HL-60 (cell line): ENCODE results near the gene RAI14.

Experiments used
- DNase-seq, 2 experiments: peaks; one replicate each; pipeline ENCODE4 v3.0.0-alpha.2; 2010 to 2020; ENCODE audit warnings: low read depth in 1 of 2, low spot score in 1 of 2
- H3K27ac ChIP-seq: fragments of 250-450 bp; sonication (Bioruptor Pico); replicated peaks from 2 replicates; pipeline ENCODE4 v1.5.1; 2020; ENCODE audit warnings: mild to moderate bottlenecking, moderate library complexity
- H3K27me3 ChIP-seq: fragments of 250-450 bp; sonication (Bioruptor Pico); 2 replicates; pipeline ENCODE4 v1.5.1; 2021; ENCODE audit warnings: mild to moderate bottlenecking, moderate library complexity; ENCODE audit not compliant: insufficient read depth, poor library complexity, severe bottlenecking
- H3K4me3 ChIP-seq: replicated peaks from 2 replicates; pipeline ENCODE4 v1.5.1; 2011; ENCODE audit warnings: mild to moderate bottlenecking, control low read depth, low read length; ENCODE audit not compliant: insufficient read depth
- CTCF ChIP-seq: IDR thresholded peaks from one replicate; pipeline ENCODE4 v1.5.1; 2011; ENCODE audit warnings: low read length, control low read depth, inconsistent platforms; ENCODE audit not compliant: insufficient read depth
- GABPA ChIP-seq: IDR thresholded peaks from 2 replicates; pipeline ENCODE4 v1.6.1; 2012; ENCODE audit warnings: low read depth
- POLR2AphosphoS5 ChIP-seq: IDR thresholded peaks from 2 replicates; pipeline ENCODE4 v1.6.1; 2012; ENCODE audit warnings: low read depth
- REST ChIP-seq: IDR thresholded peaks from 2 replicates; pipeline ENCODE4 v1.6.1; 2012; ENCODE audit warnings: low read depth; ENCODE audit not compliant: insufficient replicate concordance
- SPI1 ChIP-seq: IDR thresholded peaks from 2 replicates; pipeline ENCODE4 v1.6.1; 2012; ENCODE audit warnings: low read depth, mild to moderate bottlenecking, borderline replicate concordance

The RAI14 gene

GRCh38 chr5:34847552-34847951 lies 191.4 kb downstream of the RAI14 start:
- no peak overlapping the region for H3K4me3 ChIP-seq
- no peak overlapping the region for H3K27ac ChIP-seq
- TF ChIP-seq REST (no peak), POLR2AphosphoS5 (no peak), CTCF (no peak), SPI1 (no peak), GABPA (no peak)
- no peaks in the 10 kb centered on the region for H3K27me3 ChIP-seq
- DNase-seq = no peak

- Histone ChIP-seq H3K27me3 (no peaks in the 10 kb centered on the region), H3K27ac (no peak overlapping the region), H3K4me3 (no peak overlapping the region)
- no peak for DNase-seq
- TF ChIP-seq GABPA = no peak
- TF ChIP-seq REST = no peak
- TF ChIP-seq CTCF = no peak
- TF ChIP-seq SPI1 = no peak
- no peak for TF ChIP-seq POLR2AphosphoS5
Observed at GRCh38 chr5:34848230-34848629, 192.1 kb downstream of the RAI14 start.

GRCh38 chr5:34849253-34849652 lies 193.1 kb downstream of the RAI14 start:
- Histone ChIP-seq H3K4me3 (no peak overlapping the region), H3K27me3 (no peaks in the 10 kb centered on the region), H3K27ac (no peak overlapping the region)
- TF ChIP-seq POLR2AphosphoS5 = no peak
- TF ChIP-seq SPI1 = no peak
- TF ChIP-seq GABPA = no peak
- TF ChIP-seq REST = no peak
- no peak for TF ChIP-seq CTCF
- no peak for DNase-seq
